NCI-H460 (cell line): ENCODE results near the gene MPIG6B. TPM values are rescaled to one million over a fixed set of nuclear protein-coding genes. Genes with fewer than 3 reads are reported as not detected.
A peak's percentile ranks its signal among the peaks of the same experiment; 100 is the strongest.

Experiments
- DNase-seq: peaks from one replicate; pipeline ENCODE4 v3.0.0-alpha.2; 2016; ENCODE audit warnings: low read depth; ENCODE audit errors: extremely low read depth
- small RNA-seq, 2 experiments: library from RNA; depleted of rRNA; stranded (forward); fragments of <200 nt; gene quantifications; one replicate each; pipeline ENCODE3, GENCODE V24; 2014
- total RNA-seq: library from RNA; depleted of rRNA; stranded (reverse); fragments of >200 nt; shearing (Covaris generic); gene quantifications from 2 replicates; pipeline ENCODE4 v1.2.3, GENCODE V29; 2014; rRNA removed

MPIG6B gene
- total RNA-seq, 1 experiment from 2014 or later: not detected

DNA sequence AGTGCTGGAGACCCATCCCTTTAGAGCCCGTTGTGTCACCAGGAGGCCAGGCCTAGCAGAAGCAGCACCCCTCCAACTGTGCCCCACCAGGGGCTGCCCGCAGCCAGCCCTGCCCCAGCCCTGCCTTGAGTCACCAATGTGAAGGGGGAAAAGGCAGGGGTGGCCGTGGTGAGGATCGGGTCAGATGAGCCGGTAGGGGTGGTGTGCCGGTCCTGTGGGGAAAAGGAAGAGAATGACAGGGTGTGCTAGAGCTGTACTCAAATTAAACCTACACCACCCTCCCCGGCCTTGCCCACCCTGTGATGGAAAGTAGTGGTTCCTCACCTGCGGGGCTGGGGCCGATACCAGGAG is 42.4 kb downstream of the MPIG6B start:
- DNase-seq: no peak

DNA sequence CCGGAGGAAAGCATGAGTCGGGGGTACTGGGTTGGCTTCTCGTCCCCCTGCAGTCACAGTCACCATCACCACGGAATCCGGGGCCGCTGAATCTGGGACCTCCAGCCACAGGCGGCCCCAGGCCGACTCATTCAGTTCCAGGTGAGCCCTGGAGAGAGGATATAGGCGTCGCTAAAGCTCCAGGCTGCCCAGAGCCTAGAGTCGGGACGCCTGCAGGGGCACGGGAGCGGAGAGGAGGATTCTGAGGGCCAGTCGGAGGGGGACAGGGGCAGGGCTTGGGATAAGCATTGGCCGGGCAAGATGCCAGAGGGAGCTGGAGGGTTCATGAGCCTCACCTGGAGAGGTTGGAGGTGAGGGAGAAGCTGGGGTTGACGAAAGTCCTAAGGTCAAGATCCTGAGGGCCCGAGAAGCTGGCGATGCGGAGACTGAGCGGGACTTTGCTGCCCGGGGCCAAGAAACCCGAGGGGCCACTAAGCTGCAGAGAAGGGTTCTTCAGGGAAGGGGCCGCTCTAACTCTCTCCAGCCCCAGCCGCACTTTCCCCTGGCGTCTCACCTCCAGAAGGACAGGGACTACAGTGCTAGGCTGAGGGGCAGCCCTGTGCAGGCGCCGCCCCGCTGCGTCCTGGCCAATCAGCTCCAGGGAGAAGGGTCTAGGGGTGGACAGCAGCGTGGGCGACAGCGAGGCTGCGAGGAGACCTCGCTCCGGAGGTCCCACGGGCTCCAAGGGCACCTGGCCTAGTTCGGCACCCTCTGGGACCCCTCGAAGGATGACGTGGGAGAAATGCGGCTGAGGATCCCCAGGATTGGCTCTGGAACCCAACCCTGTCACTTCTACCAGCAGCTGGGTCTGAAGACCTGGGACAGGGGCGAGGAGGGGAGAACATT is 43.0 kb downstream of the MPIG6B start:
- DNase-seq: no peak

DNA sequence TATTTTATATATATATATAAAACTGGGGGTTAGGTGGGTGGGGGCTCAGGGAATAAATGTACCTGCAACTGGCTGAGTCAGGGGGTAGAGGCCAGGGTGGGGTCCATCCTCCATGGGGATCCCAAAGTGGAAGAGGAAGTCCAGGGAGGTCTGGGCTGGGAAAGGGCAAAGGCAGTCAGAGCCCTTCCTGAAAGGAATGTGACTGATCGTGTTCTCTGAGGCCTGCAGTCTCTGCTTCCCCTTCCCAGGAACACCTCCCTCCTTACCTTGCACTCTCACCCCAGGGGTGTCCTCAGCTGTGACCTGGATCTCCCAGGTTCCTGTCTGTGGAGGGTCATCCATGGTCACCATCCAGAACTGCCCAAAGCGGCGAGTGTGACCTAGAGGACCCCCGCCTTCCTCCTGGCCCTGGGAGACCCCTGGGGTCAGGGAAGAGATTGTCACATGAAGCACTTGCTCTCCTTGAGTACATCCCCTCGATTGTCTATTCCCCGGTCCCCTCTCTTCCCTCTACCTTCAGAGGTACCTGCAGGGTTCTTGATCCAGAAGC is 44.0 kb downstream of the MPIG6B start:
- no peak for DNase-seq

DNA sequence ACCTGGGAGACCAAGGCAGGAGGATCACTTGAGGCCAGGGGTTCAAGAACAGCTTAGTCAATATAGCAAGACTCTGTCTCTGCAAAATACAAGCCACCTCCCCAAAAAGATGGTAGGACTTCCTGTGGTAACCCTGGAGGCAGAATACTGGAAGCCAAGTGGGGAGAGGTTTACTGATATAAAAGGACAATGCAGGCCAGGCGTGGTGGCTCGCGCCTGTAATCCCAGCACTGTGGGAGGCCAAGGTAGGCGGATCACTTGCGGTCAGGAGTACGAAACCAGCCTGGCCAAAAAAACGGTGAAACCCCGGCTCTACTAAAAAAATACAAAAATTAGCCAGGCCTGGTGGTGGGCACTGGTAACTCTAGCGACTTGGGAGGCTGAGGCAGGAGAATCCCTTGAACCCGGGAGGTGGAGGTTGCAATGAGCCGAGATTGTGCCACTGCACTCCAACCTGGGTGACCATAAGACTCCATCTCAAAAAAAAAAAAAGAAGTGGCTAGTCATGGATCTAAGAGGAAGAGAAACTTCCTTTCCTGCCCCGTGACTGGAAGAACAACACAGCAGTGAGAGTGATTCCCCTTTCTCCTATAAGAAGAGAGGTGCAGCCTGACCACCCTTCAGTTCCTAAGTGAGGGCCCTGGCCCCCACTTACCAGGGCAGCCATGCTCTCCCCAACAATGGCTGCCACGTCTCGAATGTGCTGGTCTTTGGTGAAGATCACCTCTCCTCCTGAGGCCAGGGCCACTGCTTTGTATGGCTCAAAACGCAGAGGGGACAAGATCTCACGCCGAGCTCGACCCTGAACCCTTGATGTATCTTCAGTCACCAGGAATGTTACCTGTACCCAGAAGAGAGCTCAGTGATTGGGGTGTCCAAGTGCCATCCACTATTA is 45.4 kb downstream of the MPIG6B start:
- no peak for DNase-seq

DNA sequence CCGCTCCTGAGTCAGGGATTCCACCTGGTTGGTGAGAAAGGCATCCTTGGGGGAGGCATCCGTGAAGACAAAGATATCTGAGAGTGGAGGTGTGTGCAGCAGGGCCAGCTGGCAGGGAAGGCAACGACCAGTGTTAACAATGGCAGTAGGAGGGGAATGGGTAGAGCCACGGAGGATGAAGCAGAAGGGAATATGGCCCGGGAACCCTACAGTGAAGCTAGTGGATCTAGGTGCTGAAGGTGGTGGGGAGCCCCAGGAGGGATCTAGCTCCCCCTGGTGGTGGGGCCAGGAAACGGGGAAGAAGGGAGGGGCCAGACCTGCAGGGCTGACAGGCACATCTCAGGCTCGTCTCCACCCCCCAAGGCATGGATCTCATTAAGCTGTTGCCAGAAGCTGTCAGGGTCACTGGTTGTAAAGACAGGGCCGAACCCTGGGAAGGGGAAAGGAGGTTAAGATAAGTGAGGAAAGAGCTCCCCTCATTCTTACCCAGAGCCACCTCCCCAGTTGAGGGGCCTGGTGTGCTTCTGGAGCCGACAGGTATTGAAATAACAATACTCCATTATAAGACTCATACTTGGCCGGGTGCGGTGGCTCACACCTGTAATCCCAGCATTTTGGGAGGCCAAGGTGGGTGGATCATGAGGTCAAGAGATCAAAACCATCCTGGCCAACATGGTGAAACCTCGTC is 46.7 kb downstream of the MPIG6B start:
- DNase-seq: peak; percentile 51

DNA sequence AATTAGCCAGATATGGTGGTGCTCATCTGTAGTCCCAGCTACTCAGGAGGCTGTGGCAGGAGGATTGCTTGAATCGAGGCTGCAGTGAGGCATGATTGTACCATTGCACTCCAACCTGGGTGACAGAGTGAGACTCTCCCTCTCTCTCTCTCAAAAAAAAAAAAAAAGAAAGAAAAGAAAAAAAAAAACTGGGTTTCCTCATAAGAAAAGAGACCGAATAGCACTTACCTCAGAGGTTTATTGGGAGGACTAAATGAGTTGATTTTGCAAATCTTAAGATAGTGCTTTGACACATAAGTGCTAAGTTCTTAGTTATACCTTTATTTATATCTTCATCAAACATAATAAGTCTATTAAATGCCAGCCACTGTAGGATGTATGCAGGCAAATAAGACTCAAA is 47.7 kb downstream of the MPIG6B start:
- DNase-seq: no peak

DNA sequence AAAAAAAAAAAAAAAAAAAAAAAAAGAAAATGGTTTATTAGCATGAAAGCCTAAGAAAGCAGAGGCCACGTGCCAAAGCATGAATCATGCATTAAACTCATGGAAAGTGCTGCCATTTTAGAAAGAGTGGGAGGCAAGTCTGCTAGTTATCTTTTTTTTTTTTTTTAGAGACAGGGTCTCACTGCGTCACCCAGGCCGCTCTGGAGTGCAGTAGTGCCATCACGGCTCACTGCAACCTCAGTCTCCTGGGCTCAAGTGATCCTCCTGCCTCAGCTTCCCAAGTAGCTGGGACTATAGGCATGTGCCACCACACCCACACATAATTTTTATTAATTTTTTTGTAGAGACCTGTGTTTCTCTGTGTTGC is 48.8 kb downstream of the MPIG6B start:
- no peak for DNase-seq

DNA sequence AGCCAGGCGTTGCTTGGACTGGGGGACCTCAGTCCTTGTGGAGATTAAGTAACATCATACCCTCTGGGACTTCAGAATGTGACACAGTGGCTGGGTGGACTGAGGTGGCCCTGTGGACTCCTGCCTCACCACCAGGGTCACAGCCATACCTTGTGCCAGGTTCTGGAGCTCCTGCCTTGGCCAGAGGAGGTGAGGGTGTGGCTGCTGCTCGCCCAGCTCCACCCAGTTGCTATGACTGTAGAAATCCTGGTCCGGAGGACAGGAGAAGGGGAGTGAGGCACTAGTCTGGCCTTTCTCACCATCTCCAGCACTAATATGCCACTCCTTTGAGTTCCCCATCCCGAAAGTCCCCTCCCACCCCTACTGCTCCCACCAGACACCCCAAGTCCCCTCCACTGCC is 52.0 kb downstream of the MPIG6B start:
- no peak for DNase-seq

DNA sequence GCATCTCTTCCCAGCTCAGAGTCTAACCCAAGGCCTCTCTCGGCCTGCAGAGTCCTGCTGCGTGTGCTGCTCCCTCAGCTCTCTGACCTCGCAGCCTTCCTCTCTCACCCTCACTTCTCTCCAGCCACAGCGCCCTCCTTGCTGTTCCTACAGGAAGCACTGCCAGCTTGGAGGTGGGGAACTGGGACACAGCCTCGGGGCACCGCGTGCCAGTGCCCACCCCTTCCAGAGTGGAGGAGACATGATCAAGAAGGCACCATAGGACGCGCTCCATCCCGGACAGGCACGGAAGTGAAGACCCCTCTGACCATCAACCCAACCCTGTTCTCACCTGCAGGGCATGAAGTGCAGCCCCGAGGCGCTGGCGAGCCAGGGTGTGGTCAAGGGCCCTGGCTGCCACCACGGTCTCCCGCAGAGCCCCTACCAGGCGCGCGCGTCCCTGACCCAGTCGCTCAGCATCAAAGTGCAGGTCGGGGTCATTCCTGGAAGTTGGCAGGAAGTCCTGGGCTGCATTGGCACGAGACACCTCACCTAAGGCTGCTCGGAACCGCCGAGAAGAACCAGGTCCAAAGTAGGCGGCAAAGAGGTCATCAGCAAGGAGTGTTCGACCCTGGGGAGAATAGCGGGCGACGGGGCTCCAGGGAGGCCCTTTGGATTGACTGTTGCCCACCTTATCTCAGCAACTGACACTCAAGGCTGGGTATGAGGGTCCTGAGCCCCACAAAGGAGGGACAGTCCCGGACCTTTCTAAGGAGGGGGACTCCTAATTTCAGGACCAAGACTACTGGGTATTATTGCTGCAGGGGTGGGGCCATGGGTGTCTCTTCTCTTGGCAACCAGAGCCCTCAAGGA is 52.7 kb downstream of the MPIG6B start:
- no peak for DNase-seq

Small RNA genes lying within 50 kb of the gene (small RNA-seq; reads per million reads assigned to genes)
- gene LY6G6D (0 reads per million in 2 experiments), gene MIR4646 (0 reads per million in 2 experiments), gene MSH5-SAPCD1 (0 reads per million in 2 experiments), gene RNU6-850P (0 to 0.06 reads per million in 2 experiments), gene SAPCD1 (0 reads per million in 2 experiments)

Other genes starting within 250 kb of the MPIG6B start
- 6.5 and 6.8 TPM in 2 replicates for gene MICB, start 225.2 kb upstream of the MPIG6B start, total RNA-seq
- not detected in 2 replicates for gene MCCD1, start 194.4 kb upstream of the MPIG6B start, total RNA-seq
- 488 and 493 TPM in 2 replicates for gene DDX39B, start 181.4 kb upstream of the MPIG6B start, total RNA-seq
- 0.23 and 0.27 TPM in 2 replicates for gene ATP6V1G2, start 176.8 kb upstream of the MPIG6B start, total RNA-seq
- gene NFKBIL1, start 175.8 kb upstream of the MPIG6B start, total RNA-seq: 20.5 and 20.6 TPM in 2 replicates
- not detected in 2 replicates for gene LTA, start 151.1 kb upstream of the MPIG6B start, total RNA-seq
- not detected in 2 replicates for gene TNF, start 147.8 kb upstream of the MPIG6B start, total RNA-seq
- not detected in 2 replicates for gene LTB, start 140.9 kb upstream of the MPIG6B start, total RNA-seq
- not detected in 2 replicates for gene LST1, start 137.1 kb upstream of the MPIG6B start, total RNA-seq
- not detected in 2 replicates for gene NCR3, start 130.4 kb upstream of the MPIG6B start, total RNA-seq
- gene AIF1, start 108.1 kb upstream of the MPIG6B start, total RNA-seq: not detected in 2 replicates
- 68.9 and 72.2 TPM in 2 replicates for gene PRRC2A, start 102.7 kb upstream of the MPIG6B start, total RNA-seq
- 113 and 133 TPM in 2 replicates for gene BAG6, start 70.7 kb upstream of the MPIG6B start, total RNA-seq
- gene APOM, start 67.5 kb upstream of the MPIG6B start, total RNA-seq: 2.4 and 2.8 TPM in 2 replicates
- gene C6orf47, start 62.6 kb upstream of the MPIG6B start, total RNA-seq: 10.1 and 10.9 TPM in 2 replicates
- gene GPANK1, start 58.4 kb upstream of the MPIG6B start, total RNA-seq: 11.6 and 11.7 TPM in 2 replicates
- gene CSNK2B, start 57.3 kb upstream of the MPIG6B start, total RNA-seq: 110 and 131 TPM in 2 replicates
- 1.9 and 2.8 TPM in 2 replicates for gene LY6G5B, start 53.4 kb upstream of the MPIG6B start, total RNA-seq
- gene LY6G5C, start 42.3 kb upstream of the MPIG6B start, total RNA-seq: 0.95 and 1.3 TPM in 2 replicates
- gene ABHD16A, start 20.0 kb upstream of the MPIG6B start, total RNA-seq: 40.5 and 55.7 TPM in 2 replicates
- not detected in 2 replicates for gene LY6G6F, start 16.5 kb upstream of the MPIG6B start, total RNA-seq
- not detected in 2 replicates for gene LY6G6D, start 8.0 kb upstream of the MPIG6B start, total RNA-seq
- not detected in 2 replicates for gene LY6G6C, start 1.6 kb upstream of the MPIG6B start, total RNA-seq
- gene DDAH2, start 5.9 kb downstream of the MPIG6B start, total RNA-seq: 16.4 and 19.1 TPM in 2 replicates
- gene CLIC1, start 13.2 kb downstream of the MPIG6B start, total RNA-seq: 376 and 448 TPM in 2 replicates
- gene MSH5, start 16.6 kb downstream of the MPIG6B start, total RNA-seq: 18.6 and 19.8 TPM in 2 replicates
- gene SAPCD1, start 39.3 kb downstream of the MPIG6B start, total RNA-seq: 2.8 and 4.7 TPM in 2 replicates
- 0.47 and 0.81 TPM in 2 replicates for gene VWA7, start 54.0 kb downstream of the MPIG6B start, total RNA-seq
- gene VARS1, start 72.4 kb downstream of the MPIG6B start, total RNA-seq: 42.1 and 46.7 TPM in 2 replicates
- 62.6 and 64.3 TPM in 2 replicates for gene LSM2, start 83.6 kb downstream of the MPIG6B start, total RNA-seq
- gene HSPA1L, start 91.9 kb downstream of the MPIG6B start, total RNA-seq: 0.82 and 1.0 TPM in 2 replicates
- gene HSPA1A, start 92.2 kb downstream of the MPIG6B start, total RNA-seq: 43.3 and 46.7 TPM in 2 replicates
- gene HSPA1B, start 104.4 kb downstream of the MPIG6B start, total RNA-seq: 58.3 and 60.4 TPM in 2 replicates
- 24.6 and 25.2 TPM in 2 replicates for gene NEU1, start 139.4 kb downstream of the MPIG6B start, total RNA-seq
- gene SLC44A4, start 155.6 kb downstream of the MPIG6B start, total RNA-seq: 0.07 TPM in 1 of 2 replicates, not detected in the other
- gene EHMT2, start 174.3 kb downstream of the MPIG6B start, total RNA-seq: 19.3 and 19.9 TPM in 2 replicates
- 1.8 and 2.8 TPM in 2 replicates for gene ZBTB12, start 178.7 kb downstream of the MPIG6B start, total RNA-seq
- 0.20 and 0.69 TPM in 2 replicates for gene C2, start 204.3 kb downstream of the MPIG6B start, total RNA-seq
- not detected in 2 replicates for gene CFB, start 222.7 kb downstream of the MPIG6B start, total RNA-seq
- gene NELFE, start 235.6 kb downstream of the MPIG6B start, total RNA-seq: 105 and 108 TPM in 2 replicates
- 22.1 and 24.1 TPM in 2 replicates for gene SKIC2, start 235.8 kb downstream of the MPIG6B start, total RNA-seq
- 19.4 and 21.1 TPM in 2 replicates for gene DXO, start 248.8 kb downstream of the MPIG6B start, total RNA-seq